ENCODE measurements around the gene PACRG.

Gene PACRG

DNA sequence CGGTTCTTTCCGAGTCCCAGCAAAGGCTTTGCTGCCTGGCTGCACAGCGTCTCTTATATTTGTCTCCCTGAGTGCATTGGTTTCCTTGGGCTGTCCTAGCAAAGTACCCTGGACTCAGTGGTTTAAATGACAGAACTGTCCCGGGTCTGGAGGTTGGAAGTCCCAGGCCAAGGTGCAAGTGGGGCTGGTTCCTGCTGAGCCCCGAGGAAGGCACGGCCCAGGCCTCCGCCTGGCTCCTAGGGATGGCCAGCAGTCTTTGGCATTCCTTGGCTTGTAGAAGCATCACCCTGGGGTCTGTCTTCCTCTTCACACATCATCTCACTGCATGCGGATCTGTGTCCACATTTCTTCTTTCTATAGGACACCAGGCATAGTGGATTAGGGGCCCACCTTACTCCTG, 621.9 kb downstream of the PACRG start:
- Histone ChIP-seq H3K4me2 (ENCODE audit: low read depth, low read length, poor library complexity, severe bottlenecking) (no peak overlapping the region), H3K36me3 (ENCODE audit: low read length) (no peaks in the 10 kb centered on the region), H3K27ac (ENCODE audit: low read depth, low read length) (no peak overlapping the region)

DNA sequence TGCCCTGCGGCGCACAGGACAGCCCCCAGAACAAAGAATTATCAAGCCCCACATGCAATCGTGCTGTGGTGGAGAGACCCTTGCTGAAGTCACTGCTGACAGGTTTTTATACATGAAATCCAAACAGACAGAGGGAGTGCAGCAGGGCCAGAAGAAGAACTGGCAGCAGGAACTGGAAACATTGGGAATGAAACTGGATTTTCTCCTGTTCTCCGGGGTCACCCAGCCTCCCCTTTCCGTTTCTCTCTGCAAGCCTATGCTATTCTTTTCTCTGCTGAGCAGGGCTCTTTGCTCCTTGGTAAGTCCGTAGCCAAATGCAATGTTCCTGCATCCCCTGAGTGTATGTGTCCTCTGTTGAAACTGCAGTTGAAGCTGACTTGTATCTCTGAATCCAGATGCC, 623.2 kb downstream of the PACRG start:
- Histone ChIP-seq H3K36me3 (ENCODE audit: low read length) (no peaks in the 10 kb centered on the region), H2AFZ (ENCODE audit: low read depth, low read length, severe bottlenecking) (no peak overlapping the region), H3K9ac (ENCODE audit: low read length) (no peak overlapping the region), H3K27ac (ENCODE audit: low read depth, low read length) (no peak overlapping the region), H3F3A (ENCODE audit: insufficient read depth) (no peaks in the 10 kb centered on the region), H3K9me3 (ENCODE audit: insufficient read depth, low read length) (no peaks in the 10 kb centered on the region), H3K27me3 (ENCODE audit: low read length) (no peaks in the 10 kb centered on the region), H3K4me3 (ENCODE audit: insufficient read depth, low read length, poor library complexity, severe bottlenecking) (no peak overlapping the region), H3K4me2 (ENCODE audit: low read depth, low read length, poor library complexity, severe bottlenecking) (no peak overlapping the region), H3K79me2 (ENCODE audit: insufficient read depth, low read length) (no peaks in the 10 kb centered on the region), H4K20me1 (ENCODE audit: low read depth, low read length) (no peaks in the 10 kb centered on the region), H3K9me2 (replicated peaks; ENCODE audit: insufficient read depth, low read length) (no peaks in the 10 kb centered on the region)
- TF ChIP-seq EZH2phosphoT487 (conservative IDR thresholded peaks at IDR 0.05; ENCODE audit: low read length) = no peak
- TF ChIP-seq, protein P1, sequence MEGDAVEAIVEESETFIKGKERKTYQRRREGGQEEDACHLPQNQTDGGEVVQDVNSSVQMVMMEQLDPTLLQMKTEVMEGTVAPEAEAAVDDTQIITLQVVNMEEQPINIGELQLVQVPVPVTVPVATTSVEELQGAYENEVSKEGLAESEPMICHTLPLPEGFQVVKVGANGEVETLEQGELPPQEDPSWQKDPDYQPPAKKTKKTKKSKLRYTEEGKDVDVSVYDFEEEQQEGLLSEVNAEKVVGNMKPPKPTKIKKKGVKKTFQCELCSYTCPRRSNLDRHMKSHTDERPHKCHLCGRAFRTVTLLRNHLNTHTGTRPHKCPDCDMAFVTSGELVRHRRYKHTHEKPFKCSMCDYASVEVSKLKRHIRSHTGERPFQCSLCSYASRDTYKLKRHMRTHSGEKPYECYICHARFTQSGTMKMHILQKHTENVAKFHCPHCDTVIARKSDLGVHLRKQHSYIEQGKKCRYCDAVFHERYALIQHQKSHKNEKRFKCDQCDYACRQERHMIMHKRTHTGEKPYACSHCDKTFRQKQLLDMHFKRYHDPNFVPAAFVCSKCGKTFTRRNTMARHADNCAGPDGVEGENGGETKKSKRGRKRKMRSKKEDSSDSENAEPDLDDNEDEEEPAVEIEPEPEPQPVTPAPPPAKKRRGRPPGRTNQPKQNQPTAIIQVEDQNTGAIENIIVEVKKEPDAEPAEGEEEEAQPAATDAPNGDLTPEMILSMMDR (IDR thresholded peaks at IDR 0.05; ENCODE audit: insufficient read depth, low read length, poor library complexity, severe bottlenecking) = no peak

More for the DNA sequence above, 621.9 kb downstream of the PACRG start:
- Histone ChIP-seq H4K20me1 (ENCODE audit: low read depth, low read length) (no peaks in the 10 kb centered on the region), H3K9me3 (ENCODE audit: insufficient read depth, low read length) (no peaks in the 10 kb centered on the region), H3K9me2 (replicated peaks; ENCODE audit: insufficient read depth, low read length) (no peaks in the 10 kb centered on the region), H3K9ac (ENCODE audit: low read length) (no peak overlapping the region), H3F3A (ENCODE audit: insufficient read depth) (no peaks in the 10 kb centered on the region), H2AFZ (ENCODE audit: low read depth, low read length, severe bottlenecking) (no peak overlapping the region), H3K27me3 (ENCODE audit: low read length) (no peaks in the 10 kb centered on the region), H3K79me2 (ENCODE audit: insufficient read depth, low read length) (no peaks in the 10 kb centered on the region), H3K4me3 (ENCODE audit: insufficient read depth, low read length, poor library complexity, severe bottlenecking) (no peak overlapping the region)
- TF ChIP-seq EZH2phosphoT487 (conservative IDR thresholded peaks at IDR 0.05; ENCODE audit: low read length) = no peak
- TF ChIP-seq, protein P1 (IDR thresholded peaks at IDR 0.05; ENCODE audit: insufficient read depth, low read length, poor library complexity, severe bottlenecking) = no peak

DNA sequence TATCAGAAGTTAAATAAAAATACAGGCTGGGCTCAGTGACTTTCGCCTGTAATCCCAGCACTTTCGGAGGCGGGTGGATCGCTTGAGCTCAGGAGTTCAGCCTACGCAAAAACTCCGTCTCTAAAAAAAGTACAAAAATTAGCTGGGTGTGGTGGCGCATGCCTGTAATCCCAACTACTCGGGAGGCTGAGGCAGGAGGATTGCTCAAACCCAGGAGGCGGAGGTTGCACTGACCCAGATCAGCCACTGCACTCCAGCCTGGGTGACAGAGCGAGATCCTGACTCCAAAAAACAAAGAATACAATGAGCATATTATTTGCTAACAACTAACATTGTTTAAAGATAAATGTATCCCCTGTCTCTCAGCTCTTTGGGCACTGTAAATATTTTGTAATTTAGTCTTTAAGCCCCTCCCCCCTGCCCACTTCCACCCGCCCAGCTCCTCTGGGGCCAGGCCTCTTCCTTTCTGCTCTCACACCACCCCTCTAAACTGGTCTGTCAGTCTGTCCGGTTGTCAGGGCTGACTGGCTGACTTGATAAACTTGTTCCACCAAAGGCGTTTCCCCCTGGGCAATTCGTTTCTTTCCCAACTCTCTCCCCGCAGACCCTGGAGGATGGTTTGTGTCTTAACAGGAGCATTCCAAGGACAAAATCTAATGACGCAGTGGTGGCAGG, 624.4 kb downstream of the PACRG start:
- Histone ChIP-seq H4K20me1 (ENCODE audit: low read depth, low read length) (no peaks in the 10 kb centered on the region), H3K4me2 (ENCODE audit: low read depth, low read length, poor library complexity, severe bottlenecking) (no peak overlapping the region), H3K27me3 (ENCODE audit: low read length) (no peaks in the 10 kb centered on the region), H2AFZ (ENCODE audit: low read depth, low read length, severe bottlenecking) (no peak overlapping the region), H3K27ac (ENCODE audit: low read depth, low read length) (no peak overlapping the region), H3K4me3 (ENCODE audit: insufficient read depth, low read length, poor library complexity, severe bottlenecking) (no peak overlapping the region), H3K79me2 (ENCODE audit: insufficient read depth, low read length) (no peaks in the 10 kb centered on the region), H3K9me3 (ENCODE audit: insufficient read depth, low read length) (no peaks in the 10 kb centered on the region), H3F3A (ENCODE audit: insufficient read depth) (no peaks in the 10 kb centered on the region), H3K36me3 (ENCODE audit: low read length) (no peaks in the 10 kb centered on the region), H3K9ac (ENCODE audit: low read length) (no peak overlapping the region), H3K9me2 (replicated peaks; ENCODE audit: insufficient read depth, low read length) (no peaks in the 10 kb centered on the region)
- TF ChIP-seq, protein P1 (IDR thresholded peaks at IDR 0.05; ENCODE audit: insufficient read depth, low read length, poor library complexity, severe bottlenecking) = no peak
- TF ChIP-seq EZH2phosphoT487 (conservative IDR thresholded peaks at IDR 0.05; ENCODE audit: low read length) = no peak
